Putamen (tissue), 1 donor: ENCODE results near the gene LASP1.
A peak's percentile ranks its signal among the peaks of the same experiment; 100 is the strongest.
"Not testable (repeated sequence)": the region's sequence is repeated elsewhere in the genome, so short reads cannot be mapped to it uniquely, and the experiment has no call there.

ENCODE experiments used
- DNase-seq: peaks from one replicate; pipeline ENCODE4 v3.0.0-alpha.2; 2016; ENCODE audit warnings: low spot score

The LASP1 gene

GRCh38 chr17:38908676-38909181 is 38.9 kb downstream of the LASP1 start:
- no peak for DNase-seq

- DNase-seq, result no peak
These were observed 40.5 kb downstream of the LASP1 start for GRCh38 chr17:38910325-38910724.

- no peak for DNase-seq
These were observed 41.3 kb downstream of the LASP1 start for GRCh38 chr17:38911081-38911730.

- DNase-seq, result not testable (repeated sequence)
These were observed 41.8 kb downstream of the LASP1 start for GRCh38 chr17:38911731-38912081.

- DNase-seq, result no peak
These were observed 42.5 kb downstream of the LASP1 start for GRCh38 chr17:38912221-38912813.

GRCh38 chr17:38914741-38915638 is 45.1 kb downstream of the LASP1 start:
- no peak for DNase-seq

- DNase-seq, result no peak
These were observed 45.8 kb downstream of the LASP1 start for GRCh38 chr17:38915639-38915995.

GRCh38 chr17:38916771-38917170 is 46.9 kb downstream of the LASP1 start:
- no peak for DNase-seq

GRCh38 chr17:38917259-38917658 is 47.4 kb downstream of the LASP1 start:
- DNase-seq, result no peak

GRCh38 chr17:38918129-38918913 is 48.5 kb downstream of the LASP1 start:
- no peak for DNase-seq

GRCh38 chr17:38918916-38919315 is 49.1 kb downstream of the LASP1 start:
- no peak for DNase-seq

- DNase-seq, result no peak
These were observed 49.6 kb downstream of the LASP1 start for GRCh38 chr17:38919316-38920078.

- no peak for DNase-seq
These were observed 50.8 kb downstream of the LASP1 start for GRCh38 chr17:38920374-38921291.

GRCh38 chr17:38921756-38922411 is 52.0 kb downstream of the LASP1 start:
- DNase-seq, result no peak

GRCh38 chr17:38922538-38923297 is 52.9 kb downstream of the LASP1 start:
- DNase-seq, result peak; percentile 55

- peak; percentile 96 for DNase-seq
These were observed 55.6 kb downstream of the LASP1 start, which contains the start of gene LASP1NB for GRCh38 chr17:38925263-38925995. Gene LASP1NB, plus strand, starts transcription at chr17:38925614.

GRCh38 chr17:38926293-38927070 is 56.6 kb downstream of the LASP1 start:
- no peak for DNase-seq
